Astrocyte (in vitro differentiated cells and primary cell): ENCODE data around the gene CHD8. TPM values are rescaled to one million over a fixed set of nuclear protein-coding genes. Genes with fewer than 3 reads are reported as not detected.

Experiments
- DNase-seq: peaks from one replicate; pipeline ENCODE4 v3.0.0-alpha.2; 2010; ENCODE audit warnings: low read depth
- FAIRE-seq: peaks from 2 replicates; lab custom pipeline; 2011; peaks lifted over from hg19 to GRCh38; lab: Jason Lieb, UNC
- H2AFZ ChIP-seq: 2 replicates; pipeline ENCODE4 v1.6.0; 2012; ENCODE audit warnings: low read depth, low read length, inconsistent platforms
- H3K27ac ChIP-seq: 2 replicates; pipeline ENCODE4 v1.5.1; 2011; ENCODE audit warnings: low read depth, low read length, inconsistent platforms
- H3K27me3 ChIP-seq: 2 replicates; pipeline ENCODE4 v1.6.0; 2011; ENCODE audit warnings: low read length, inconsistent platforms; ENCODE audit not compliant: insufficient read depth
- H3K36me3 ChIP-seq: 2 replicates; pipeline ENCODE4 v1.5.1; 2011; ENCODE audit warnings: low read length, inconsistent platforms; ENCODE audit not compliant: insufficient read depth
- H3K4me1 ChIP-seq: 2 replicates; pipeline ENCODE4 v1.5.1; 2011; ENCODE audit warnings: low read length, inconsistent platforms; ENCODE audit not compliant: insufficient read depth
- H3K4me2 ChIP-seq: 2 replicates; pipeline ENCODE4 v1.6.0; 2012; ENCODE audit warnings: low read length, inconsistent platforms
- H3K4me3 ChIP-seq: 2 replicates; pipeline ENCODE4 v1.5.1; 2011; ENCODE audit warnings: low read depth, mild to moderate bottlenecking, low read length, inconsistent platforms; ENCODE audit not compliant: insufficient read depth
- H3K79me2 ChIP-seq: 2 replicates; pipeline ENCODE4 v1.6.0; 2012; ENCODE audit warnings: mild to moderate bottlenecking, low read length, inconsistent platforms; ENCODE audit not compliant: insufficient read depth
- H3K9ac ChIP-seq: 2 replicates; pipeline ENCODE4 v1.6.0; 2012; ENCODE audit warnings: mild to moderate bottlenecking, low read length, inconsistent platforms
- H3K9me3 ChIP-seq: 2 replicates; pipeline ENCODE4 v1.5.1; 2012; ENCODE audit warnings: low read depth, mild to moderate bottlenecking, low read length, inconsistent platforms; ENCODE audit not compliant: insufficient read depth
- H4K20me1 ChIP-seq: 2 replicates; pipeline ENCODE4 v1.6.0; 2012; ENCODE audit warnings: low read length, inconsistent platforms; ENCODE audit not compliant: insufficient read depth
- H3K27ac Mint-ChIP-seq: one replicate; pipeline ENCODE4 v1.8.0; 2021; ENCODE audit warnings: mild to moderate bottlenecking, mixed read lengths; ENCODE audit not compliant: unreplicated experiment
- H3K27me3 Mint-ChIP-seq: one replicate; pipeline ENCODE4 v1.8.0; 2021; ENCODE audit warnings: low read depth, mixed read lengths; ENCODE audit not compliant: unreplicated experiment
- H3K36me3 Mint-ChIP-seq: one replicate; pipeline ENCODE4 v1.8.0; 2021; ENCODE audit warnings: low read depth, mixed read lengths; ENCODE audit not compliant: unreplicated experiment
- H3K4me1 Mint-ChIP-seq: one replicate; pipeline ENCODE4 v1.8.0; 2021; ENCODE audit warnings: low read depth, mixed read lengths; ENCODE audit not compliant: unreplicated experiment
- H3K4me3 Mint-ChIP-seq: one replicate; pipeline ENCODE4 v1.8.0; 2021; ENCODE audit warnings: mild to moderate bottlenecking, moderate library complexity, mixed read lengths; ENCODE audit not compliant: unreplicated experiment
- H3K9me3 Mint-ChIP-seq: one replicate; pipeline ENCODE4 v1.8.0; 2021; ENCODE audit warnings: mild to moderate bottlenecking, mixed read lengths; ENCODE audit not compliant: unreplicated experiment
- CTCF ChIP-seq: IDR thresholded peaks from 2 replicates; pipeline ENCODE4 v1.5.1; 2011; ENCODE audit warnings: low read depth, mild to moderate bottlenecking, inconsistent platforms, low read length, moderate library complexity; ENCODE audit not compliant: insufficient read depth
- EZH2 ChIP-seq: IDR thresholded peaks from 2 replicates; pipeline ENCODE4 v1.6.1; 2012; ENCODE audit warnings: mild to moderate bottlenecking, low read length, inconsistent platforms; ENCODE audit not compliant: insufficient read depth
- total RNA-seq: library from RNA; stranded (reverse); gene quantifications from 2 replicates; pipeline ENCODE4 v1.2.1, GENCODE V29; 2021

The CHD8 gene
- total RNA-seq, 1 donor from 2014 or later = 111 TPM

- H3K4me3 ChIP-seq = no peak overlapping the region
- H2AFZ ChIP-seq = no peak overlapping the region
- no peak overlapping the region for H3K27ac ChIP-seq
- no peak for FAIRE-seq
- no peaks in the 10 kb centered on the region for H3K27me3 Mint-ChIP-seq
- peaks cover 45% of the 10 kb centered on the region for H3K36me3 ChIP-seq
- H3K27me3 ChIP-seq = no peaks in the 10 kb centered on the region
- H3K9ac ChIP-seq = no peak overlapping the region
- H3K9me3 Mint-ChIP-seq = no peaks in the 10 kb centered on the region
- H3K4me3 Mint-ChIP-seq = no peak overlapping the region
- H3K27ac Mint-ChIP-seq = no peak overlapping the region
- peaks cover 21% of the 10 kb centered on the region for H3K4me1 Mint-ChIP-seq
- H3K79me2 ChIP-seq = peaks cover 81% of the 10 kb centered on the region
- no peaks in the 10 kb centered on the region for H3K4me1 ChIP-seq
- no peak for DNase-seq
- no peak for TF ChIP-seq CTCF
- no peak for TF ChIP-seq EZH2
- peaks cover 19% of the 10 kb centered on the region for H3K36me3 Mint-ChIP-seq
- H3K9me3 ChIP-seq = no peaks in the 10 kb centered on the region
- no peak overlapping the region for H3K4me2 ChIP-seq
- peaks cover 70% of the 10 kb centered on the region for H4K20me1 ChIP-seq
Measured at GRCh38 chr14:21431126-21431525, 24.8 kb downstream of the CHD8 start.

GRCh38 chr14:21428930-21429329, 27.0 kb downstream of the CHD8 start:
- Mint-ChIP-seq H3K36me3 (peaks cover 17% of the 10 kb centered on the region), H3K4me3 (no peak overlapping the region), H3K9me3 (no peaks in the 10 kb centered on the region), H3K27ac (no peak overlapping the region), H3K4me1 (peaks cover 5% of the 10 kb centered on the region), H3K27me3 (no peaks in the 10 kb centered on the region)
- Histone ChIP-seq H3K4me2 (no peak overlapping the region), H3K4me1 (no peaks in the 10 kb centered on the region), H4K20me1 (peaks cover 58% of the 10 kb centered on the region), H3K9ac (no peak overlapping the region), H2AFZ (no peak overlapping the region), H3K27me3 (no peaks in the 10 kb centered on the region), H3K27ac (no peak overlapping the region), H3K36me3 (peaks cover 61% of the 10 kb centered on the region), H3K79me2 (peaks cover 64% of the 10 kb centered on the region), H3K9me3 (no peaks in the 10 kb centered on the region), H3K4me3 (no peak overlapping the region)
- no peak for FAIRE-seq
- TF ChIP-seq CTCF (no peak), EZH2 (no peak)
- no peak for DNase-seq

DNA sequence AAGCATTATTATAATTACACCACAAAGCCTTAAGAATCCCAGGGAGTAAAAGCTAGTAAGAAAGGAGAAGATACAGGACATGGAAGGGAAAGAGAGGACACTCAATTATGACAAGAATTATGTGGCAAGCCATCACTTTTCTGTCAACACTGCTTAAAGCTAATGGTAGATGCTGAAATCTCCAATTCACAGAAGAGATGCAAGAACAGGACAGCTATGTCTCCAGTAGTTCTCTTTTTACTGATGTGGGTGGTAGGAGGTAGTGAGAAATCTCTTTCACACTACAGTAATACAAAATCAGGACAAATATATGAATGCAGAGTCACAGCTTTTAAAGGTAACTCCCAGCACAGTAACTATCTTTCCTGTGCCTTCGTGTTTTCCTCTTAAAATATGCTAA, 29.2 kb downstream of the CHD8 start:
- no peaks in the 10 kb centered on the region for H3K4me1 ChIP-seq
- FAIRE-seq (no peak), DNase-seq (no peak)
- H3K9me3 ChIP-seq = no peaks in the 10 kb centered on the region
- TF ChIP-seq EZH2 = no peak
- no peak for TF ChIP-seq CTCF
- Mint-ChIP-seq H3K27ac (no peak overlapping the region), H3K9me3 (no peaks in the 10 kb centered on the region), H3K4me3 (no peak overlapping the region), H3K36me3 (peaks cover 18% of the 10 kb centered on the region), H3K27me3 (no peaks in the 10 kb centered on the region), H3K4me1 (no peaks in the 10 kb centered on the region)
- H3K4me2 ChIP-seq = no peak overlapping the region
- H4K20me1 ChIP-seq = peaks cover 45% of the 10 kb centered on the region
- peaks cover 73% of the 10 kb centered on the region for H3K36me3 ChIP-seq
- H2AFZ ChIP-seq = no peak overlapping the region
- peaks cover 42% of the 10 kb centered on the region for H3K79me2 ChIP-seq
- no peaks in the 10 kb centered on the region for H3K27me3 ChIP-seq
- no peak overlapping the region for H3K9ac ChIP-seq
- no peak overlapping the region for H3K4me3 ChIP-seq
- H3K27ac ChIP-seq = no peak overlapping the region
